GM12865 (cell line): ENCODE data around the gene BCAS1.

ENCODE experiments used
- DNase-seq: peaks from one replicate; pipeline ENCODE4 v3.0.0; 2010; ENCODE audit warnings: low read depth
- H3K4me3 ChIP-seq: 2 replicates; pipeline ENCODE4 v1.5.1; 2011; ENCODE audit warnings: mild to moderate bottlenecking, low read depth, low read length, control low read depth
- TF ChIP-seq, protein P1 (sequence below): IDR thresholded peaks from 2 replicates; pipeline ENCODE4 v1.5.1; 2011; ENCODE audit warnings: low read length, control low read depth, low read depth, inconsistent platforms; ENCODE audit not compliant: insufficient read depth; ENCODE audit errors: missing control alignments

BCAS1 gene

DNA sequence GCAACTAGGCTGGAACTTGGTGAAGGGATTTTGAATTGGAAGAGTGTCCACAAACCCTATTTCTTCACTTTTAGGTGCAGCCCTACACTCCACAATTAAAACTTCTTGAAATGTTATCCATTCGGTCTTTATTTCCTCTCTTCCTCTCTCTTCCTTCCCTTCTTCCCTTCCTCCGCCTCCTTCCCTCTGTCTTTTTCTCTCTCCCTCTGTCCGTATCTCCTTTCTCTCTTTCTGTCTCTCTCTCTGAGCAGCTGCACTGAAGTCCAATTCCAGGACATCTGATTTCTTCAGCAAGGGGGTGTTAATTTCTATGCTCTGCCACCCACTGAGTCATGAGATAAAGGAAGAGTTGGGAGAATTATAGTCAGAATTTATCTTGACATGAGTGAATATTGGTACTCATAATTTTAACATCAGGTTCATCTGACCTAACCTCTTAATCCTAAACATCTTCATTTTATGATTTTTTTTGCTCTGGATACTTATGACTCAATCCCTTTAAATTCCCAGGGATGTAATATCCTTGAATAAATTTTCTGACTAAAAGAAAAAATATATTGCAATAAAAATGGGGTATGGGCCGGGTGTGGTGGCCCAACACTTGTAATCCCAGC lies 84.2 kb downstream of the BCAS1 start:
- DNase-seq, result no peak
- TF ChIP-seq, protein P1, sequence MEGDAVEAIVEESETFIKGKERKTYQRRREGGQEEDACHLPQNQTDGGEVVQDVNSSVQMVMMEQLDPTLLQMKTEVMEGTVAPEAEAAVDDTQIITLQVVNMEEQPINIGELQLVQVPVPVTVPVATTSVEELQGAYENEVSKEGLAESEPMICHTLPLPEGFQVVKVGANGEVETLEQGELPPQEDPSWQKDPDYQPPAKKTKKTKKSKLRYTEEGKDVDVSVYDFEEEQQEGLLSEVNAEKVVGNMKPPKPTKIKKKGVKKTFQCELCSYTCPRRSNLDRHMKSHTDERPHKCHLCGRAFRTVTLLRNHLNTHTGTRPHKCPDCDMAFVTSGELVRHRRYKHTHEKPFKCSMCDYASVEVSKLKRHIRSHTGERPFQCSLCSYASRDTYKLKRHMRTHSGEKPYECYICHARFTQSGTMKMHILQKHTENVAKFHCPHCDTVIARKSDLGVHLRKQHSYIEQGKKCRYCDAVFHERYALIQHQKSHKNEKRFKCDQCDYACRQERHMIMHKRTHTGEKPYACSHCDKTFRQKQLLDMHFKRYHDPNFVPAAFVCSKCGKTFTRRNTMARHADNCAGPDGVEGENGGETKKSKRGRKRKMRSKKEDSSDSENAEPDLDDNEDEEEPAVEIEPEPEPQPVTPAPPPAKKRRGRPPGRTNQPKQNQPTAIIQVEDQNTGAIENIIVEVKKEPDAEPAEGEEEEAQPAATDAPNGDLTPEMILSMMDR, result no peak
- H3K4me3 ChIP-seq, result no peak overlapping the region

DNA sequence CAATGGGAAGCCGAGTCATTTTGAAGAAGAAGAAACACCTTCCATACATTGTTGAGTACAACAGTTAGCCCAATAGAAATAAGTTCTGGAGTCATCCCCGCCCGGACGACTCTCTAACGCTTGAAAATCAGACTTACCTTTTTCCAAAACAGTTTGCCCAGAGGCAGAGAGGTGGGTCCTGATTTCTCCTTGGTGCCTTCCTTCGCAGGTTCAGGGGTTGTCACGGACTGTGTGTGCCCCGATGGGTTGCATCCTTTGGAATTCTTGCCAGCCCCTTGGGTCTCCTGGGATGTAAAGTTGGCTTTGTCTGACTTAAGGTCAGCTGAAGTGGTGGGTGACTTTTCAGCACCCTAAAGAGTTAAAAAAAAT lies 85.3 kb downstream of the BCAS1 start:
- H3K4me3 ChIP-seq, result no peak overlapping the region
- TF ChIP-seq, protein P1, result no peak

DNA sequence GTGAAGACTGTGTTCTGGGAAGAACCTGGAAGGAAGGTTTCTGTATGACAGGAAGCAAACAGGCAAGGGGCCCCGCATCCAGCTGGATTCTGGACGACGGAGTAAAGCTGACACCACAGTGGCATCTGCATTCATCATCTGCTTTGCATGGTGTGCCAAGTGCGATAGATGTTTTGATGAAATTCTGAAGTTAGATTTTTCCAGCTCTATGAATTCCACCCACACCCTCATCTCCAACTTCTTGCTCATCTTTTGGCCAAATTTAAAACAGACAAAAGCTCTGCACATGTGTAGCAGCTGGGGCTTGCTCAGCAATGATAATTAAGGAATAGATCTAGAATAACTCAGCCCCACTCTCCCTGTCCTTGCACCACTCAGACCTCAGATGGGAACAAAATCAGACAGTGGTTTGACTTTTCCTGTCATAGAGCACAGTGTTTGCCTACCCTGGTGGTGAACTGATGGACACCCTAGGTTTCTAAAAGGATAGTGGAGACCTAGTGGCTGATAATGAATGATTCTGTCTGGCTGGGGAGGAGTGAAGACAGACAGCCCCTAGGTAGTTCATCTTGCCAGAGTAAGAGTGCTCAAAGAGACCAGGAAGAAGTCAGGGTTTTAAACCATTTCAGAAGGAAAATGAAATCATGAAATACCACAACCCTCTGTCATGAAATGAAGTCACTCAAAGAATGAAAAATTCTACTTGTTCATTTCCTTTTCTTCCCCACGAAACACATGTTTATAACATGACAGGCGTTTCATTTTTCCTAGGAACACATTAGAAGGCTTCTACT lies 85.8 kb downstream of the BCAS1 start:
- TF ChIP-seq, protein P1, result no peak
- DNase-seq, result no peak
- no peak overlapping the region for H3K4me3 ChIP-seq

More for the DNA sequence above, 85.3 kb downstream of the BCAS1 start:
- DNase-seq, result no peak

DNA sequence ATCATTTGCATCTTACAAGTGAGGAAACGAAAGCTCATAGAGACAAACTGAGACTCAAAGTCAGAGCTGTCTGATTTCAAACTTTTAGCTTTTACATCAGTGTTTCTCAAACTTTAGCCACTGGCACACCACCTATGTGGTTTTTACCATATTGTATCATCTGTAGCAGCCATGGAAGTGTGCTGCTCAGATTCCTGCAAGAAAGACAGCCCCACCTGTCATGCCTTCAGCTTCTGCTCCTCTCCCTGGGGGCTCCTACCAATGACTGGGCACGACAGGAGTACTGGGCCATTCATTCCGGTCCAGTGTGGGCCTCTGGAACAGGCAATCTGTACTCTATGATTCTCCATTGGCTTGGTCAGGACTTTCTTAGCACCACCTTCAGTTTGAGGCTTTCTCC lies 87.0 kb downstream of the BCAS1 start:
- no peak for DNase-seq
- TF ChIP-seq, protein P1, result no peak
- no peak overlapping the region for H3K4me3 ChIP-seq

DNA sequence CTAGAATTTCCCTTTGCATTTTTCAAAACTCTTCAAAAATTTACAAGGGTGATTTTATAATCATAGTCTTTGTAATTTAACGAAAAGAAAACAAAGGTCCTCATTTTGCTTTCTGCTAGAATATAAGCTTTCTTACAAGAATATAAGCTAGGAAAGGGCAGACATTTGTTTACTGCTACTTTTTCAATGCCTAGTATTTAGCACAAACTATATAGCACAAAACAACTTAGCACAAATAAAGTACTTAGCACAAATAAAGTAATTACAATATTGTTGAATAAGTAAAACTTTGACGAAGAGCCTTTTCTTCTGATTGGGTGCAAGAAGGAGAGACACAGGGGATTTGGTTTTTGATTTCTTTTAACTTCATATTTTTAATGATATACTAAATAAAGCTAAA lies 87.8 kb downstream of the BCAS1 start:
- no peak overlapping the region for H3K4me3 ChIP-seq
- DNase-seq, result no peak
- TF ChIP-seq, protein P1, result no peak

DNA sequence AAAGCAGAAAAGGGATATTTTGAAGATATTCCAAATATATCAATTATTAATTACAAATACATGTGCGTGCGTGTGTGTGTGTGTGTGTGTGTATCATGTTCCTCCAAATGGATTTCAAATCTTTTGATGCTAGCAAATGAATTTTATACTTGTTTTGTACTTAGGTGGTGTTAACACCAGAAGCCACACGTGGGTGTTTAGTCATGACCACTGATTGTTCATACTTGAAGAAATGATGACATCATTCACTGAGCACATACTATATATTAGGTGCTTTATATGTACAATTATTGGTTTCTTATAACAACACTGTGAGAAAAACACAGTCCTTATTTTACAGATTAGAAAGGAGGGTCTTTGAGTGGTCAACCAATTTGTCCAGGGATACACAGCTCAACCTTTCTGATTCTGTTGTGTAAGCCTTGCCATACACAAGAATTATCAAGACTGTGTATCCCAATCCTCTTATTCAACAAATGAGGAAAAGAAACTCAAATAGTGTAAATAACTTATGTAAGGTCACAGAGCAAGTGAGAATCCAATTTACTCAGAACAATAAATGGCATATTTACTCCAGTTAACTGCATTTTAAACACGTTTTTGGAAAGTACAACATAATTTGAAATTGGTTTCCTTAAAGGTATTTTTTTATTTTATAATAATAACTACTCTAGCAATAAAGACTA lies 88.5 kb downstream of the BCAS1 start:
- TF ChIP-seq, protein P1, result no peak
- DNase-seq, result no peak
- H3K4me3 ChIP-seq, result no peak overlapping the region
